DOHH2 (cell line): ENCODE data around the gene FAM241A.

Experiments
- CTCF ChIP-seq: fragments of 200-600 bp; sonication (generic); IDR thresholded peaks from one replicate; pipeline ENCODE4 v1.5.1; 2014; ENCODE audit warnings: antibody characterized with exemption, mild to moderate bottlenecking, low read depth, low read length; ENCODE audit not compliant: poor library complexity, severe bottlenecking
- EZH2phosphoT487 ChIP-seq: fragments of 200-600 bp; sonication (generic); IDR thresholded peaks from 2 replicates; pipeline ENCODE4 v1.6.1; 2017; ENCODE audit warnings: borderline replicate concordance, mild to moderate bottlenecking, antibody characterized with exemption, low read length, moderate library complexity, mixed read lengths

GRCh38 chr4:112145790-112146501, 692 bp downstream of the FAM241A start:
- TF ChIP-seq CTCF: no peak
- no peak for TF ChIP-seq EZH2phosphoT487
